Activated CD8-positive, alpha-beta memory T cell treated with anti-CD3 and anti-CD28 coated beads for 36 hours (primary cell): Measurements from ENCODE around the gene PLEKHM2. TPM values are rescaled to one million over a fixed set of nuclear protein-coding genes. Genes with fewer than 3 reads are reported as not detected.

Source experiments
- CTCF ChIA-PET: fragments of 350-600 bp; sonication (Branson Sonifier 250); formaldehyde crosslinking; loops from one replicate; lab custom pipeline; 2021; ENCODE audit warnings: antibody characterized with exemption; lab: Charles Lee
- POLR2A ChIA-PET: fragments of 350-600 bp; sonication (Branson Sonifier 250); formaldehyde crosslinking; loops from one replicate; lab custom pipeline; 2021; ENCODE audit warnings: antibody characterized with exemption; lab: Charles Lee
- total RNA-seq, 2 experiments: library from RNA; stranded (reverse); gene quantifications; one replicate each; pipeline ENCODE4 v1.2.3, GENCODE V29; 2021

PLEKHM2 gene
- total RNA-seq, 2 experiments from 2014 or later = 52.0 to 53.8 TPM

DNA sequence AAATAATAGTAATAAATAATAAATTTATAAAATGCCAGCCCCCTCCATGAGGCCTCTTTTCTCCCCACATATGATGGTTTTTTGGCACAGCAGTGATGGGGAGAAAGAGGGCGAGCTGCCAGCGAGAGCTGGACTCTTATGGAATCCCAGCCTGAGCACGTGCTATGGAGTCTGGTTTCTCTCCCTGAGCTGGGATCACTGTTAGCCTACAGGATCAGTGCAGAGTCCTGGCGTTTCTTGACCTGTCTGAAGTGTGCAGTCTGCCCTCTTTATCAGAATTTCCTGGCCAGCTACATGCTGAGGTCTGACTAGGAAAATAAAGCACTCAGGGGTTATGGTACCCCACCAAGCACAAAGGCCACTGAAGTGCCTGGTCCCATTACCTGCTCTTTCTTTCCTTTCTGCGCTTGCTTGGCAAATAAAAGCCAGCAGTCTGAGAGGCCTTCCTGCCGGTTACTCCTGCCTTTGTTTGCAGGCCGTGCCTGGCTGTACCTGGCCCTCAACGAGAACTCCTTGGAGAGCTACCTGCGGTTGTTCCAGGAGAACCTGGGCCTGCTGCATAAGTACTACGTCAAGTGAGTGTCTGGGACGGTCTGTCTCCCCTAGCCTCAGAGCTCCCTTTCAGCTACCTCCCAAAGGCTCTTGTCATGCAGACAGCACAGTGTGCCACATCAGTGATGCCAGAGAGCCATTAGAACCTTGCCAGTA lies 33.5 kb downstream of the PLEKHM2 start:
- CTCF ChIA-PET = interaction anchor here (1.1 kb wide), 1 partner anchor 11 kb away, joined by 3 read pairs; no protein-coding TSS in a partner anchor
- POLR2A ChIA-PET = no interaction called here

DNA sequence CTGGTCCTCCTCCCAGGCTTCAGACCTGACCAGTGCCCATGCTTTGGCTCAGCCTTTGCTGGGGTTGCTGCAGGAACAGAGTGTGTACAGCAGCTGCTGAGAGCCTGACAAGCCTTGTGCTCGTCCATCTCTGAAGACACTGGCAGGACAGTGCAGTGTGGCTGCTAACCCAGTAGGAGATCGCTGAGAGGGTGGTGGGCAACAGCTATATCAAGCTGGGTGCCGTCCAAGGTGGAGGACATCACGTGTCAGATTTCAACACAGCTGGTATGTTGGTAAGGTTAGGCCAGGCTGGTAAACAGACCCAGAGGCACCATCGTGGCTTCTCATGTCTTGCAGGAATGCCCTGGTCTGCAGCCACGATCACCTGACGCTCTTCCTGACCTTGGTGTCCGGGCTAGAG lies 34.1 kb downstream of the PLEKHM2 start:
- ChIA-PET CTCF (interaction anchor here (0.6 to 1.1 kb wide), 2 partner anchors 11 to 102 kb away, joined by 3 to 4 read pairs; no protein-coding TSS in a partner anchor), POLR2A (no interaction called here)

DNA sequence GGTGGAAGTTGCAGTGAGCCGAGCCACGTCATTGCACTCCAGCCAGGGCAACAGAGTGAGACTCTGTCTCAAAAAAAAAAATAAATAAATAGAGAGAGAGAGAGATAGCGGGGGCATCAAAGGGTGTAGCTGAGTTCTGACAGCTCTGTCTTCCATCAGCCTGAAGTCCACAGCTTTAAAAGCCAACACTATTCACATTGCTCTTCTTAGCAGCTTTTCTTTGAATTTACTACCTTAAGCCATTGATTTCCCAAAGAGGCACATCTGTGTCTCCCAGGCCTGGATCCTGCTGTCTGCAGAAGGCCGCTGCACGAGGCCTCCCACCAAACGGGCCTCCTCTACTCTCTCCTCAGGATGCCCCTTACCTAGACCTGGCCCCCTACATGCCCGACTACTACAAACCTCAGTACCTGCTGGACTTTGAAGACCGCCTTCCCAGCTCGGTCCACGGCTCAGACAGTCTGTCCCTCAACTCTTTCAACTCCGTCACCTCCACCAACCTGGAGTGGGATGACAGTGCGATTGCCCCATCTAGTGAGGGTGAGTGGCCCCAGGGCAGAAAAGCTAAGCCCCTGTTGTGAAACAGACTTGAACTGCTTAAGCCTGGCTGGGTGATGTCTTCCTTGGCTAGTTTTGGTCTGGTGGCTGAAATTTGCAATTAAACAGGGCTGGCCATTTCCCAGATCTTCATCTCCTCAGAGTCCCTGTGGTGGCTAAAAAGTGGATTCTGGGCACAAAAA lies 35.4 kb downstream of the PLEKHM2 start:
- ChIA-PET POLR2A (no interaction called here), CTCF (no interaction called here)

DNA sequence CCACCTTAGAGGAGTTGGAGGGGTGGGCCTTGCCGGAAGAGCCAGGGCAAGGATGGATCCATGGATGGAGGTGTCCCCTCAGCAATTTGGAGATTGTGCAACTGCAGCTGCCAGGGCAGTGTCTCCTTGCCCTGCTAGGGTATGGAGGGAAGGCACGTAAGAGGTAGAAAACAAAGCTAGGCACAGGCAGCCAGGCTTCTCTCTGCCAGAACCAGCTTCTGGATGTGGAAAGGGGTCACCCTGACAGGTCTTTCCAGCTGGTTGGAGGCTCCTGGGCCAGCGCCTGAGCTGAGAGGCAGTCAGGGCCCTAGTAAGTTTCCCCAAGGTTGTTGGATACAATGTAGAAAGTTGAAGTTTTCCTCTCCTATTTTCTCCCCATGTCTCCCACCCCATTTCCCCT lies 36.7 kb downstream of the PLEKHM2 start:
- ChIA-PET POLR2A (no interaction called here), CTCF (interaction anchor here (0.5 to 0.7 kb wide), 2 partner anchors 124 to 1757 kb away, joined by 3 read pairs; no protein-coding TSS in a partner anchor)

DNA sequence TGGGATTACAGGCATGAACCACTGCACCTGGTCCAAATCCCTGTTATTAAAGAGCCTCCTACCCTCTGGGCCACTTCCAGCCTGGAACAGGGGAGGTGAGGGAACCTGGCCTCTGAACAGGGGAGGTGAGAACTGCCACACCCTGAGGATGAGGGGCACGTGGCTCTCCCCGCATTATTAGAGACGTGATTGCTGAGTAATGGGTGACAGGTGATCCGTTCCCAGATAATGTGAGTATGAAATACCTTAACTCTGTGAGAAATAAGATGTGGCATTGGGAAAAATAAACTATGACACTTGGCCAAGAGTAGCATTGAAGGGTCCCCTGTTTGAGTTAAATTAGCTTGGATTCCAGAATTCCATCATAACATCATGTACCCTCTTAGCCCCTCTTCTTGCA lies 38.3 kb downstream of the PLEKHM2 start:
- POLR2A ChIA-PET = no interaction called here
- CTCF ChIA-PET = interaction anchor here (1.3 kb wide), 1 partner anchor 38 kb away, joined by 4 read pairs; no protein-coding TSS in a partner anchor

DNA sequence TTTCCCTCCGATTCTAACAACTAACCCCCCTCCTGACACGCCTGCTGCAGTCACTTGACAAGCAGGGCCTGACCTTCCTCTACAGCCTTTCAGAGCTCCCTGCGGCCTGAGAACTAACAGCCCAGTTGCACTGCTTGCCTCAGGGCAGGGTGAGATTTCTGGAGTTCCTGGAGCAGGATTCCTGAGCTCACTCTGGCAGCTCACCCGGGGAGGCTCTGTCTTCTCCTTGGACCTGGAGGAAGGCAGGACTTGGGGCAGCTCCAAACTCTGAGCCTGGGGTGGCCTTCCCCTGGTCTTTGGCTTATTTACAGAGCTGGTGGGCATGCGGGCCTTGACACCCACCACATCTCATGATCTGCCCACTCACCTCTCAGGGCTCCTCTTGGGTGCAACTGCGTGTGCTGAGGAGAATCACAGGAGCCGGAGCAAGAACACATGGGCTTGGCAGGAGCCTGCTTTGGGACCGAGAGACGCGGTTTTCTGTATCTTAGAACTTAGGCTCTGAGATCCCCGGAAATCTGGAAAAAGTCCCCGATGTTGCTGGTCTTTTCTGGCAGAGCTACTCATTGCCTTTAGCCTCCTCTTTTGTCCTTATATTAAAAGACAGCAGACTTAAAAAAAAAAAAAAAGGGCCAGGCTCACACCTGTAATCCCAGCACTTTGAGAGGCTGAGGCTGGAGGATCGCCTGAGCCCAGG lies 38.9 kb downstream of the PLEKHM2 start:
- ChIA-PET CTCF (interaction anchor here (0.8 to 1.3 kb wide), 2 partner anchors 37 to 93 kb away, joined by 4 to 5 read pairs; no protein-coding TSS in a partner anchor), POLR2A (no interaction called here)

DNA sequence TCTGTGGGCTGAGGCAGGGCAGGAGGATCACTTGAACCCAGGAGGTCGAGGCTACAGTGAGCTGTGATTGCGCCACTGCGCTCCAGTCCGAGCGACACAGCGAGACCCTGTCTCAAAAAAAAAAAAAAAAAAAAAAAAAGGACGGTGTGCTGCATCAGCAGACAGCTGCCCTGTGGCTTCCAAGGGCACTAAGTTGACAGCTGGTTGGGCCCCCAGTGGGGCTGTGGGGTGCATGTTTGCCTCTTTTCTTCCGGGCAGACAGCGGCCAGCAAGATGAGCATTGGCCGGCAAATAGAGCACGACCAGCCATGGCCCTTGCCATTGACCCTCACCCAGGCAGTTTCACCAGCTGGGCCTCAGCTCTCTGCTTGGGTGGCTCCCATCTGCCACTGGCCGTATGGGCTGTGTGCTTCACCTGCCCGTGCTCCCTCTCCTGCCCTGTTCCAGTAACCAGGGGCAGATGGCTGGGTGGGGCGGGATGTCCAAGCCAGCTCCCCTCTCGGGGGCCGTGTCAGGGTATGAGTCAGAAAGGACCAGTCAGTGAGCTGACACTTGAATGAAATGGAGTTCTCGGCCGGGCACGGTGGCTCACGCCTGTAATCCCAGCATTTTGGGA lies 39.6 kb downstream of the PLEKHM2 start:
- ChIA-PET CTCF (interaction anchor here (0.8 kb wide), 1 partner anchor 92 kb away, joined by 5 read pairs; no protein-coding TSS in a partner anchor), POLR2A (no interaction called here)

DNA sequence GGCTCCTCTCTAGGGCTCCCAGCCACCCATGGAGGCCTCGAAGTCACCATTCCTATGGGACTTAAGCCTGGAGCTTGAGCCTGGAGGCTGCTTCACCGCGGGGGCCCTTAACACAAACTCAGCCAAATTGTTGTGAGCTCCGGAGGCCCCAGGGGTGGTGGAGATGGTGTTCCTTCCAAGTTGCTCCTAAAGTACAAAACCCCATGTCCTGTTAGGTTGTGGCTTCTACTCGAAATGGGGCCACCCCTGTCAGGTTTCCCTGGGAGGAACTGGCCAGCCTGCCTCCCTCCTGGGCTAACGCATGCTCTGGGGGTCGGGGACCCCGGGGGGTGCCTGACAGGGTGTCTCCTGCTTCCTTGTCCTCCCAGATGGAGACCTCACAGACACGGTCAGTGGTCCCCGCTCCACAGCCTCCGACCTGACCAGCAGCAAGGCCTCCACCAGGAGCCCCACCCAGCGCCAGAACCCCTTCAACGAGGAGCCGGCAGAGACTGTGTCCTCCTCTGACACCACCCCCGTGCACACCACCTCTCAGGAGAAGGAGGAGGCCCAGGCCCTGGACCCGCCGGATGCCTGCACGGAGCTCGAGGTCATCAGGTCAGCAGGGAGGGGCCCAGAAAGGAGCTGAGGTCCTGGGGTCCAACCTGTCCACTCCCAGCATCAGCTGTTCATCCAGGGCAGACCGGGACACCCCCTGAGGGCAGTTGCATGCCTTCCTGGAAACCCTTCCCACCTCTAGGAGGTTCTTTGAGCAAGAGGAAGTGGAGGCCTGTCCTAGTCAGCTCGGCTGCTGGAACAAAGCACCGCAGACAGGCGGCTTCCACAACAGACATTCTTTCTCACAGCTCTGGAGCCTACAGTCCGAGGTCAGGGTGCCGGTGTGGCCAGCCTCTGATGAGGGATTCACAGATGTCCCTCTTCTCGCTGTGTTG lies 41.1 kb downstream of the PLEKHM2 start:
- ChIA-PET CTCF (no interaction called here), POLR2A (no interaction called here)

DNA sequence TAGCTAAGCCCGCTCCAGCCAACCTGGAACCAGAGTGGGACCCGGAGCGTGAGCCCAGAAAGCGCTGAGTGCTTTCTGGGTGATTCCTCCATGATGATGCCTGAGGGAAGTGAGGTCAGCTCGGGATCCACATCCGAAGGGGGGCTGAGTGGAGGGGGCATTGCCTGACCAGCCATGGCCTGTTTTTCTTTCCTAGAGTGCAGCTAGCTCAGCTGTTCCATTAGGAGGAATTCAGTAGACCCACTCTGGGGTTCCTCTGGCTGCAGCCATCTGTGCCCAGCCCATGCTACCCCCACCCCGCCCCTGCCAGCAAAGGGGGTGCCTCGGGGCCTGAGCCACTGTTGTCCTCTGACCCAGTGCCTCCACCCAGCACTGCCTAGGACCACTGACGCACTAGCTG lies 42.4 kb downstream of the PLEKHM2 start:
- POLR2A ChIA-PET = no interaction called here
- CTCF ChIA-PET = no interaction called here

DNA sequence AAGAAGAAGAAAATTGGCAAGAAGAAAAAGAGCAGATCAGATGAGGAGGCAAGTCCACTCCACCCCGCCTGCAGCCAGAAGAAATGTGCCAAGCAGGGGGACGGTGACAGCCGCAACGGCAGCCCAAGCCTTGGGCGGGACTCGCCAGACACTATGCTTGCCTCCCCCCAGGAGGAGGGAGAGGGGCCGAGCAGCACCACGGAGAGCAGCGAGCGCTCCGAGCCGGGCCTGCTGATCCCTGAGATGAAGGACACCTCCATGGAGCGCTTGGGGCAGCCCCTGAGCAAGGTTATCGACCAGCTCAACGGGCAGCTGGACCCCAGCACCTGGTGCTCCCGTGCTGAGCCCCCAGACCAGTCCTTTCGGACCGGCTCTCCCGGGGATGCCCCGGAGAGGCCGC lies 42.9 kb downstream of the PLEKHM2 start:
- POLR2A ChIA-PET = no interaction called here
- CTCF ChIA-PET = no interaction called here

DNA sequence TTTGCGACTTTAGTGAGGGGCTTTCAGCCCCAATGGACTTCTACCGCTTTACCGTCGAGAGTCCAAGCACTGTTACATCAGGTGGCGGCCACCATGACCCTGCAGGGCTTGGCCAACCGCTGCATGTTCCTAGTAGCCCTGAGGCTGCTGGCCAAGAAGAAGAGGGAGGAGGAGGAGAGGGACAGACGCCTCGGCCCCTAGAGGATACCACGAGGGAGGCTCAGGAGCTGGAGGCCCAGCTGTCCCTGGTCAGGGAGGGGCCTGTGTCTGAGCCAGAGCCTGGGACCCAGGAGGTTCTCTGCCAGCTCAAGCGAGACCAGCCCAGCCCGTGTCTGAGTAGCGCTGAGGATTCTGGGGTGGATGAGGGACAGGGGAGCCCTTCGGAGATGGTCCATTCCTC lies 43.3 kb downstream of the PLEKHM2 start:
- CTCF ChIA-PET = no interaction called here

DNA sequence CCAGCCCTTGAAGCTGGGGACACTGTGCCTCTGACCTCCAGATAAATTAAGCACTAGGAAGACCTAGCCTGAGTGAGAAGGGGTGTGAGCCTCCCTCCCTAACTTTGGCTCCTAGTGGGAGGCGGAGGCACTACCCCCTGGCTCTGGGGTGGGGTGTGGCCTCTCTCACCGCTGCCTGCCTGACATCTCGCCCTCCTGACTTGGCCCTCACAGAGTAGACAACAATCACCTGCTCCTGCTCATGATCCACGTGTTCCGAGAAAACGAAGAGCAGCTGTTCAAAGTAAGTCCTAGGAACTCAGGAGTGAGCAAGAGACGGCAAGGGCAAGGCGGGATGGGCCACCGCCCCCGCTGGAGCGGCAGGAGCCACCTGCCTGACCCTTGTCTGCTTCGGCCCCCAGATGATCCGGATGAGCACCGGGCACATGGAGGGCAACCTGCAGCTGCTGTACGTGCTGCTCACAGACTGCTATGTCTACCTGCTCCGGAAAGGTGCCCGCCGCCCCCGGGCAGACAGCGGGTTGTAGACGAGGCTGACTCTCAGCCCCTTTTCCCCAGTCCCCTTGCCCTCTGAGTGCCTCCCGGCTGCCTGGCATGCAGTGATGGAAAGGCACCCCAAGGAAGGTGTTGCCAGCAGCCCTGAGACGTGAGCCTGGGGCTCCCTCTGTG lies 43.9 kb downstream of the PLEKHM2 start:
- ChIA-PET CTCF (no interaction called here), POLR2A (no interaction called here)

More for the DNA sequence above, 43.3 kb downstream of the PLEKHM2 start:
- POLR2A ChIA-PET = no interaction called here

DNA sequence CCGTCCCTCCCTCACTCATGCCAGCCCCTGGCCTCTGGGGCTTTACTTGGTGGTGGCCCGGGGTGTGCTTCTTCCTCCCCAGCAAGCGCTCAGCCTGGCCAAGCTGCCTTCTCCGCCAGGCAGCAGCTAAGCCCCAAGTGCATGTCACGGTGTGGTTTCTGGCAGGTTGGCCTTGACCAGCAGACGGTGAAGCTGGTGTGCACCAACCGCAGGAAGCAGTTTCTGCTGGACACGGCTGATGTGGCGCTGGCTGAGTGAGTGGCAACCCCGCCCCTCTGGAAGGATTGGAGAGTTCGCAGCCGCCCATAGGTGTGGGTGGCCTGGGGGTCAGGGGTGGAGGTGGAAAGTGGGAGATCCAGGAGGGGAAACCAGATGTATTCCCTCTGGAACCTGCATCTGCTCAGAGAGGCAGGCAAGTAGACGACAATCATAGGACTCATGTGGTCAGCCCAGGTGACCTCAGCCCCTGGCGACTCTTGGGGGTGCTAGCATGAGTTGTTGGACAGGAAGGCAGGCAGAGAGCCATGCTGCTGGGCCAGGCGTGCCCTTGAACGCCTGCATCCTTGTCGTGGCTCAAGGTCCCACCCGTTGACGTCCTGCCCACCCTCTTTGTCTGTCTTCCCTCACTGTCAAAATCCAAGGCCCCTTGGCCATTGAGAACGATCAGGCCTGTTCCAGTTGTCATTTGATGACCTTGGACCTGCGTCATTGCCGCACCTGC lies 45.0 kb downstream of the PLEKHM2 start:
- ChIA-PET POLR2A (no interaction called here), CTCF (no interaction called here)

DNA sequence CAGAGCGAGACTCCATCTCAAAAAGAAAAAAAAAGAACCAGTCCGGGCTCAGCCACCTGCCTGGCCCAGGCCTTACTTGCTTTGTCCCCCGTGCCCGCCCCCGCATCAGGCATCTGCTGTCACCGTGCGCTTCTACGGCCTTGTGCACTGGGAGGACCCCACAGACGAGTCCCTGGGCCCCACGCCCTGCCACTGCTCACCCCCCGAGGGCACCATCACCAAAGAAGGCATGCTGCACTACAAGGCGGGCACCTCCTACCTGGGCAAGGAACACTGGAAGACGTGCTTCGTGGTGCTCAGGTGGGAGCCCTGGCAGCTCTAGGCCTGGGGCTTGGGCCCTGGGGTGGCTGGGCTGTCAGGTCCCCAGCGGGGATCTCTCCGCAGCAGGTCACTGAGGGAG lies 46.3 kb downstream of the PLEKHM2 start:
- CTCF ChIA-PET = no interaction called here
- POLR2A ChIA-PET = no interaction called here

DNA sequence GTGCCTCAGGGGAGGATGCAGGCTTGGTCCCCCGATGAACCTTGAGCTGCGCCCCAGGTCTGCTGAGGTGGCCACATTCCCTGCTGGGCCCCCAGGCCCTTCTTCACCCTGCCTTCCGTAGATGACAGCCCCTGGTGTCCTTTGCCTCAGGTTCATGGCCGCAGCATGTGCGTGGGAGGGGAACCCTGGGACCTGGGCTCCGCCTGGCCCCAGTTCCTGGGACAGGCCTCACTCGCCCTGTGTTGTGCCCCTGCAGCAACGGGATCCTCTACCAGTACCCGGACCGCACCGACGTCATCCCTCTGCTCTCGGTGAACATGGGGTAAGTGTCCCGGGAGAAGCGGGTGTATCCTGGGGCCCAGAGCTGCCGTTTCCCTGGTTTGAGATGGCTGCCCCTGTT lies 46.8 kb downstream of the PLEKHM2 start:
- CTCF ChIA-PET = no interaction called here
- POLR2A ChIA-PET = no interaction called here

DNA sequence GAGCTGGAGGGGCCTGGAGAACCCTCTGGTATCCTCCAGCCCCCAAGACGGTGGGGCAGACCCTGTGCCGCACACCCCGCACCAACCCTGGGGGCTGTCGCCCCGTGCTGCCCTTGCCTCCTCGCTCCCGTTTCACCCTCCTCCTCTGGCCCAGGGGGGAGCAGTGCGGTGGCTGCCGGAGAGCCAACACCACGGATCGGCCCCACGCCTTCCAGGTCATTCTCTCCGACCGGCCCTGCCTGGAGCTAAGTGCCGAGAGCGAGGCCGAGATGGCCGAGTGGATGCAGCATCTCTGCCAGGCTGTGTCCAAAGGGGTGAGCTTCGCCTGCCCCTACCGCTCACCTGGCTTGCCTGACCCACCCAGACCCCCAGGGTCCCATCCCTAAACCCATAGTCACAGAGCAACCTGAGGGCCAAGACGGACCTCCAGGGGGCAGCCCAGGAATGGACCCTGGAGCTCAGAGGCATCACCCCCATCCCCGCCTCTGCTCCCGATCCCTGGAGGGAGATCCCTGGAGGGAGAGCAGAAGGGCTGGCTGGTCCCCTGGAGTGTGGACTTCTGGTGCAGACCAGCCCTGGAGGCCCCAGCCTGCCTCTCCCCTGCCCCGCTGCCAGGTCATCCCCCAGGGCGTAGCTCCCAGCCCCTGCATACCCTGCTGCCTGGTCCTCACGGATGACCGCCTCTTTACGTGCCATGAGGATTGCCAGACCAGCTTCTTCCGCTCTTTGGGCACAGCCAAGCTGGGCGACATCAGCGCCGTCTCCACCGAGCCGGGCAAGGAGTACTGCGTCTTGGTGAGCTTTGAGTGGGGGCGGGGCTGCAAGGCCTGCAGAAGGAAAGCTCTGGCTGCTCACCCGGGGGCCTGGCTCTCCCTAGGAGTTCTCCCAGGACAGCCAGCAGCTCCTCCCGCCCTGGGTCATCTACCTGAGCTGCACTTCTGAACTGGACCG lies 47.9 kb downstream of the PLEKHM2 start:
- POLR2A ChIA-PET = interaction anchor here (0.6 kb wide), 1 partner anchor 27 kb away, joined by 9 read pairs; no protein-coding TSS in a partner anchor
- CTCF ChIA-PET = no interaction called here
